ENCODE results near the gene RTL1.

Gene RTL1

DNA sequence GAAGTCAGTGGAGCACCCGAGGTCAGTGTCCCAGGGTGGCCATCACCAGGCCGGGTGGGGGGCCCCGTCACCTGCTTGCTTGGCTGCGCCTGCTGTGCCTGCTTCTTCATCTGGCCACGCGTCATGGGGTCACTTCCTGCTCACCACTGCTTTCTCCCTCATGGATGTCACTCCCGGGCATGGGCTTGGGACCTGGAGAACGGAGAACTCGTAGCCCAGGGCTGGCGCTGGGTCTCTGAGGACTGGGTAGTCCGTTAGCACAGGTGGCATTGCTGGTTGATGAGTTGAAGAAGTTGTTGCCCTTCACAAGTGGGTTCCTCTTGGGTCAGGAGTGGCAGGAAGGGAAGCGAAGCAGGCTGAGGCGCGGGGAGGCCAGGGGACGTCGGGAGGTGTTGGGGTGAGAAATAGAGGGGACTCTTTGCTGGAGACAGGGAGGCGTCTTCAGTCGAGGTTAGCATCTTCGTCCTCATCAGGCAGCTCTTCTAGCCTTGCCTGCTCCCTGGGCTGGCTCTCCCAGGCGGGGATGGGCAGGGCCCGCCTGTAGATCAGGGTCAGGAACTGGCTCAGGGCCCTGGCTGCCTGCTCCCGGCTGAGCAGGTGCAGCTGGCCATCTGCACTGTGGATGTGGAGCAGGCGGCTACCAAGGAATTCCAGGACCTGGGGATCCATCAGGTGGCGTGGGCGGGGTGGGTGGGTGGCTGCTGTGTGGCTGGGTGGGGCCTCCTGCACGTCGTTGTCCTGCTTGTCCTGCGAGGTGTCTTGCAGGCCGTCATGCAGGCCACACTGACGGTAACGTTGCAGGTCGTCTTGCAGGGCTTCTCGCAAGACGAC, 23.0 kb downstream of the RTL1 start:
- H3K4me3 Mint-ChIP-seq, result no peak overlapping the region
- H3K9me3 Mint-ChIP-seq, result peaks cover 4% of the 10 kb centered on the region
- no peak overlapping the region for H3K27ac Mint-ChIP-seq
- H3K36me3 Mint-ChIP-seq (ENCODE audit: low read depth), result no peaks in the 10 kb centered on the region
- DNase-seq, result no peak
- H3K4me1 Mint-ChIP-seq (ENCODE audit: low read depth), result no peaks in the 10 kb centered on the region
- peaks cover 16% of the 10 kb centered on the region for H3K27me3 Mint-ChIP-seq

DNA sequence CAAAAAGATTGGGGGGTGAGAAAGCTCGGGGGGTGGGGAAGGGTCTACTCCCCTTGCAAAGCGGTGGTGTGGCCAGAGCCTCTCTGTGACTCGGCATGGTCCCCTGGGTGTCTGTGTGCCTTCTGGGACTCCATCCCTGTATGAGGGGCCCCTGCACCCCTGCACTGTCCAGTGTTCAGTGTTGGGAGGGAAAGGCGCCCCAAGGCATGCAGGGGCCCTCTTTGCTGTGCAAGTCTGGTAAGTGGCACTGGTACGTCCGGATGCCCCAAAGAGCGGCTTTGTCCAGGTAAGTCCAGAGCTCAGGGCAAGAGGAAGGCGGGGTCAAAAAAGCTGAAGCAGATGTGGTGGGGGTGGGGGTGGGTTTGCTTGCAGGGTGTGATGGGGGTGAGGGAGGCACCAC, 23.7 kb downstream of the RTL1 start:
- H3K27me3 Mint-ChIP-seq, result peaks cover 16% of the 10 kb centered on the region
- no peak overlapping the region for H3K4me3 Mint-ChIP-seq
- no peak overlapping the region for H3K27ac Mint-ChIP-seq
- H3K9me3 Mint-ChIP-seq, result peaks cover 4% of the 10 kb centered on the region
- no peaks in the 10 kb centered on the region for H3K4me1 Mint-ChIP-seq (ENCODE audit: low read depth)
- no peaks in the 10 kb centered on the region for H3K36me3 Mint-ChIP-seq (ENCODE audit: low read depth)
- no peak for DNase-seq

- H3K27ac Mint-ChIP-seq, result no peak overlapping the region
- peaks cover 4% of the 10 kb centered on the region for H3K9me3 Mint-ChIP-seq
- H3K36me3 Mint-ChIP-seq (ENCODE audit: low read depth), result no peaks in the 10 kb centered on the region
- DNase-seq, result no peak
- no peaks in the 10 kb centered on the region for H3K4me1 Mint-ChIP-seq (ENCODE audit: low read depth)
- H3K4me3 Mint-ChIP-seq, result no peak overlapping the region
- peaks cover 16% of the 10 kb centered on the region for H3K27me3 Mint-ChIP-seq
Observed at GRCh38 chr14:100879194-100879593, 24.3 kb downstream of the RTL1 start.

DNA sequence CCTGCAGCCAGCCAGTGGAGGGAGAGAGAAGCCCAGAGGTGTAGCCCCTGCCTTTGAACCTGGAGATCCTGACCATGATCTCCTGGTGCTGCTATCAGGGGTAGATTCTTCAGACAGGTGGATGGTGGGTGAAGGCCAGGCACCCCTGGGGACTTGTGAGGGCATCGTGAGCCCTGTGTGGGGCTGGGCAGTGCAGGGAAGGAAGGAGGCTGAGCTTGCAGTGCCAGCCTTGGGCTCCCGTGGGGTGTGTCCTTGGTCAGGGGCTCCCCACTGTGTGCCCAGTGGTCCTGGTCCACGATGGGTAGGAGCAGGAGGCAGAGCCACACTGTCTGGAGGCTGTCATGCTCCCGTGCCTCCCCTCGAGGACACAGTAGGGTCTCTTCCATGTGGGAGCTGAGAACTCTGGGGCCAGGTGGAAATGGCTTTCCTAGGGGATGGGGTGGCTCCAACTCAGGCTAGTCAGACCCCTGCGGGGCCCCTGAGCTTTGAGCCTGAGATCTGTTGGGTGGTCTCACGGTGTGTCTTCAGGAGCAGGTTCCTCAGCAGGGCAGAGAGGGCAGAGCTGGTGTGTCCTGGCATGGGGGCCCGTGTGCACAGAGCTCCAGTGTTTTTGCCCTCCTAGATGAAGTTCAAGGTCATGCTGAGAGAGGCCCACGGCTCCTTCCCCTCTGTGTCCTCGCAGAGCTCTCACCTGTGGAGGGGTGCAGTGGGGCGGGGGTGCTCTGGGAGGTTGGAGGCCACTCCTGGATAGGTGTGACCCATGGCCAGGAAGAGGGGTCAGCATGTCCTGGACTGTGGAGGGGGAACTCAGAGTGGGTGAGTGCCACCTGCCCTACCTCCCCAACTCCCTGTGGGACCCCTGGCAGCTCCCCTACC, 25.0 kb downstream of the RTL1 start:
- no peak for DNase-seq
- H3K4me1 Mint-ChIP-seq (ENCODE audit: low read depth), result no peaks in the 10 kb centered on the region
- H3K27ac Mint-ChIP-seq, result no peak overlapping the region
- H3K4me3 Mint-ChIP-seq, result no peak overlapping the region
- no peaks in the 10 kb centered on the region for H3K36me3 Mint-ChIP-seq (ENCODE audit: low read depth)
- peaks cover 16% of the 10 kb centered on the region for H3K27me3 Mint-ChIP-seq
- H3K9me3 Mint-ChIP-seq, result peaks cover 4% of the 10 kb centered on the region

DNA sequence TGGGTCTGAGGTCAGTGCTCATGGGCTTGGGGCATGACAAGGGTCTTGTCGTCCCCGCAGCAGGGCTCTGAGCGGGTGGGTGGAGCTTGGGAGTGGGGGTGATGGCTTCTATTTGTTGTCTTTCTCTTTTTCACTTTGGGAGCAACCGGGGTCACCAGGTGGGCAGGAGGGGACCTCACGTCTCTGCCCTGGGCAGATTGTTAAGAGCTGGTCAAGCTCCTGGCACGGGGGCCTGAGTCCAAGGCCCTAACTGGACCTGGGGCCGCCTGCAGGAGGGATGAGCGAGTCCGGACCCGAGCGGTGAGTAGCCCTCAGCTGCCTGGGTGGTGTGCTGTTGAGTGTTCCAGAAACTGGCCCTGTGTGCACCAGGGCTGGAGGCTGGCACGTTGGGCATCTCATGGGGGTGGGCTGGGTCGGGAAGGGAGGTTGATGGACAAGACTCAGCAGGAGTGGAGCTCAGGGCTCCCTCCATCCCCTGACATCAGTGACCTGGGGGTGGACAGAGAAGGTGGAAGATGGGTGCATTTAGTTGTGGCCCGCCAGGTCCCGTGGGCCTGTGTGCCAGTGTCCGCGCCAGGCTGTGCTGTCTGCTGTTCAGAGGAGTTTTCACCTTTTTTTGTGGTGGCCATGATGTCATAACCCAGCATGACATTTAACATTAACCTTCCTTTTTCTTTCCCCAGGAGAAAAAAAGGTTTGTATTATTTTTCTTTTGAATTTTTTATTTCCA, 27.5 kb downstream of the RTL1 start:
- no peaks in the 10 kb centered on the region for H3K36me3 Mint-ChIP-seq (ENCODE audit: low read depth)
- peaks cover 16% of the 10 kb centered on the region for H3K27me3 Mint-ChIP-seq
- no peak for DNase-seq
- H3K9me3 Mint-ChIP-seq, result no peaks in the 10 kb centered on the region
- no peak overlapping the region for H3K27ac Mint-ChIP-seq
- H3K4me3 Mint-ChIP-seq, result no peak overlapping the region
- H3K4me1 Mint-ChIP-seq (ENCODE audit: low read depth), result peaks cover 8% of the 10 kb centered on the region

DNA sequence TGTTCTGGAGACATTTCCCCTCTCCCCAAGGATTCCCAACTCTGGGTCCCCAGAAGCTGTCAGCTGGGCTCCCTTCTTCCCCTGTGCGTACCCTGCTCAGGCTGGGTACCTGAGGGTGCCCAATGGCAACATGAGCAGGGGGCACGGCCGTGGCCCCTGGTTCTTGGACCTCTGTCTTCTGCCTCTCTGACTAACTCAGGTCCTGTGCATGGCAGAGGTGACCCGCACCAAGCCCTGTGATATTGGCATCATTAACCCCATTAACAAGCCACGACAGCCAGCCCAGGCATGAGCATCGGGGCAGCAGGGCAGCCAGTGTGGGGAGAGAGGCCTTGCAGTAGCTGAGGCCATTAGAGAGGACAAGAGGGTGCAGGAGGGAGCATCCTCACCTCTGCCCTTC, 28.4 kb downstream of the RTL1 start:
- Mint-ChIP-seq H3K9me3 (no peaks in the 10 kb centered on the region), H3K36me3 (ENCODE audit: low read depth) (no peaks in the 10 kb centered on the region)

GRCh38 chr14:100874411-100875091, 29.0 kb downstream of the RTL1 start:
- peaks cover 8% of the 10 kb centered on the region for H3K4me1 Mint-ChIP-seq (ENCODE audit: low read depth)
- no peak for DNase-seq
- H3K9me3 Mint-ChIP-seq, result no peaks in the 10 kb centered on the region
- H3K27me3 Mint-ChIP-seq, result peaks cover 16% of the 10 kb centered on the region
- H3K36me3 Mint-ChIP-seq (ENCODE audit: low read depth), result no peaks in the 10 kb centered on the region
- H3K27ac Mint-ChIP-seq, result no peak overlapping the region
- H3K4me3 Mint-ChIP-seq, result no peak overlapping the region

More for the DNA sequence above, 28.4 kb downstream of the RTL1 start:
- DNase-seq, result no peak
- no peak overlapping the region for H3K27ac Mint-ChIP-seq
- H3K4me3 Mint-ChIP-seq, result no peak overlapping the region
- H3K27me3 Mint-ChIP-seq, result peaks cover 16% of the 10 kb centered on the region
- H3K4me1 Mint-ChIP-seq (ENCODE audit: low read depth), result peaks cover 8% of the 10 kb centered on the region

- H3K36me3 Mint-ChIP-seq (ENCODE audit: low read depth), result no peaks in the 10 kb centered on the region
- H3K4me1 Mint-ChIP-seq (ENCODE audit: low read depth), result peaks cover 8% of the 10 kb centered on the region
- H3K4me3 Mint-ChIP-seq, result no peak overlapping the region
- peaks cover 16% of the 10 kb centered on the region for H3K27me3 Mint-ChIP-seq
- no peaks in the 10 kb centered on the region for H3K9me3 Mint-ChIP-seq
- no peak for DNase-seq
- no peak overlapping the region for H3K27ac Mint-ChIP-seq
Observed at GRCh38 chr14:100874051-100874410, 29.5 kb downstream of the RTL1 start.

DNA sequence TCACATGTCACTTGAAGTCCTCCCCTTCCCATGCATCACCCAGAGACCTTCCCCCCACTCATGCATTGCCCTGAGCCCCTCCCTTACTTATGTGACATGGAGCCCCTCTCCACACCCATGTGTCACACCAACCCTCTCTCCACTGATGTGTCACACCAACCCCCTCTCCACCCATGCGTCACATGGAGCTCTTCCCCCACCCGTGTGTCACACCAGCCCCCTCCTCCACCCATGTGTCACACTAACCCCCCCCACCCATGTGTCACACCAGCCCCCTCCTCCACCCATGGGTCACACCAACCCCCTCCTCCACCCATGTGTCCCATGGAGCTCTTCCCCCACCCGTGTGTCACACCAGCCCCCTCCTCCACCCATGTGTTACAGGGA, 30.4 kb downstream of the RTL1 start:
- Mint-ChIP-seq H3K4me3 (no peak overlapping the region), H3K27me3 (peaks cover 9% of the 10 kb centered on the region), H3K9me3 (no peaks in the 10 kb centered on the region), H3K27ac (no peak overlapping the region), H3K36me3 (ENCODE audit: low read depth) (no peaks in the 10 kb centered on the region), H3K4me1 (ENCODE audit: low read depth) (peaks cover 8% of the 10 kb centered on the region)
- no peak for DNase-seq

GRCh38 chr14:100872259-100873095, 31.0 kb downstream of the RTL1 start:
- Mint-ChIP-seq H3K4me1 (ENCODE audit: low read depth) (peaks cover 8% of the 10 kb centered on the region), H3K27me3 (peaks cover 3% of the 10 kb centered on the region), H3K36me3 (ENCODE audit: low read depth) (no peaks in the 10 kb centered on the region), H3K9me3 (no peaks in the 10 kb centered on the region), H3K27ac (no peak overlapping the region), H3K4me3 (no peak overlapping the region)
- no peak for DNase-seq

DNA sequence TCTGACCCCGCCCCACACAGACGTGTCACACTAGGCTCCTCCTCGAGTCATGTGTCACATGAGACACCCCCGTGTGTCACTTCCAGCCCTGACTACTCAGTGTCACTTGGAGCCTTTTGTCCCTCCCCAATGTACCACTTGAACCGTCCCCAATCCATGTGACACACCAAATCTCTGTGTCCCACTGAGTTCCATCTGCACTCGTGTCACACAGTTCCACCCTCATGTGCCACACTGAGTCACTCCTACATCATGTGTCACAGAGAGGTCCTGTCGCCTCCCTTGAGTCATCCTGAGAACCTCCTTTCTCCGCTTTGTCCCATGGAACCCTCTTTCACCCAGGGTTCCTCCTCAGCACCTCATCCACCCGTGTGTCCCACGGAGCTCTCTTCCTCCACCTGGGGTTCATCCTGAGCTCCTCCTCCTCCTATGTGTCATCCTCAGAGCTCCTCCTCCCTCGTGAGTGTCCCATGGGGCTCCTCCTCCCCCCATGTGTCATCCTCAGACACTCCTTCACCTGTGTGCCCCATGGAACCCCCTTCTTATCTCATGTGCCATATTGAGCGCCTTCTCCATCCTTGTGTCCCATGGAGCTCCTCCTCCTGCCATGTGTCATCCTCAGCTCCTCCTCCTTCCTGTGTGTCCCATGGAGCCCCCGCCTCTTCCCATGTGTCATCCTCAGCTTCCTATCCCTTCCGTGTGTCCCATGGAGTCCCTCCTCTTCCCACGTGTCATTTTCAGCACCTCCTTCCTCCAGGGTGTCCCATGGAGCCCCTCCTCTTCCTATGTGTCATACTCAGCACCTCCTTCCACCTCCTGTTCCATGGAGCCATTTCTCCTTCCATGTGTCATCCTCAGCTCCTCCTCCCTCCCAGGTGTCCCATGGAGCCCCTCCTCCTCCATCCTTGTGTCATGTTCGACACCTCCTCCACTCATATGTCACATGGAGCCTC, 32.0 kb downstream of the RTL1 start:
- Mint-ChIP-seq H3K36me3 (ENCODE audit: low read depth) (no peaks in the 10 kb centered on the region), H3K4me3 (no peak overlapping the region), H3K4me1 (ENCODE audit: low read depth) (peaks cover 8% of the 10 kb centered on the region), H3K9me3 (no peaks in the 10 kb centered on the region), H3K27ac (no peak overlapping the region), H3K27me3 (no peaks in the 10 kb centered on the region)
- DNase-seq, result no peak

DNA sequence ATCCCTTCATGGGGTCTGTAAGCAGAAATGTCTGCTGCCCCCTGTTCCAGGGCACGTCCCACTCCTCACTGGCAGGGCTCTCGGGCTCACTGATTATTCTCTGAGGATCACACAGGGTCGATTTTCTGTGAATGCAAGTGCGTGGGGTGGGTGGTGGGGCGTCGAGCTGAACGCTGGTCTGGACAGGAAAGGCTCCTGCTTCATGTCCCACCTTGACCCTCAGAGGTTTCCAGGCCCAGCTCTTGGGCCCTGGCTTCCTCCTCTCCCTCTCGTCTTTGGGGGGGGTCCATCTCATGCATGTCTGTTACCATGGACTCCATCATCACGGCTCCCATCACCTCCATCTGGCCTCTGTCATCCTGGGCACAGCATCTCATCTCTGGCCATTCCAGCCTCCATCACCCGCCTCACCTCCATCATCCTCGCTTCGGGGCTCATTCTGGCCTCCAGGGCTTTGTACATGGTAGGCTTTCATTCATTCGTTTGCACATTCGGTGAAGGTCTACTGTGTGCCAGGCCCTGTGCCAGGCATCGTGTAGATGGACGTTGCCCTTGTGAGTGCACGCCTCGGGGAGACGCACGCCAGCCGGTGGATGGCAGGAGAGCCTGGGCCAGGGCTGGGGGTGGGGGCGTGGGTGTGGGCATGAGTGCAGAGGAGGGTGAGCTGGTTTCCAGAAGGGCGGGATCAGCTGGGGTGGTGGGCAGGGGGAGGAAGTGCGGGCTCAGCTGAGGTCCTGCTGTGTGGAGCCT, 34.7 kb downstream of the RTL1 start:
- Mint-ChIP-seq H3K36me3 (ENCODE audit: low read depth) (no peaks in the 10 kb centered on the region), H3K4me3 (no peak overlapping the region), H3K9me3 (no peaks in the 10 kb centered on the region), H3K27ac (no peak overlapping the region), H3K4me1 (ENCODE audit: low read depth) (peaks cover 8% of the 10 kb centered on the region), H3K27me3 (no peaks in the 10 kb centered on the region)
- DNase-seq, result no peak

Measured in activated T-cell treated with anti-CD3 and anti-CD28 coated beads, Interleukin-2, amount 50 U/mL, for 24 hours (primary cell).